Measurements from ENCODE around the gene SYNGR1. TPM values are rescaled to one million over a fixed set of nuclear protein-coding genes. Genes with fewer than 3 reads are reported as not detected.

Gene SYNGR1
- total and polyA plus RNA-seq, 2 of the 8 experiments (the other 6 are each of a cell fraction or from before 2014, with no cell fraction given) = 32.5 to 84.7 TPM

DNA sequence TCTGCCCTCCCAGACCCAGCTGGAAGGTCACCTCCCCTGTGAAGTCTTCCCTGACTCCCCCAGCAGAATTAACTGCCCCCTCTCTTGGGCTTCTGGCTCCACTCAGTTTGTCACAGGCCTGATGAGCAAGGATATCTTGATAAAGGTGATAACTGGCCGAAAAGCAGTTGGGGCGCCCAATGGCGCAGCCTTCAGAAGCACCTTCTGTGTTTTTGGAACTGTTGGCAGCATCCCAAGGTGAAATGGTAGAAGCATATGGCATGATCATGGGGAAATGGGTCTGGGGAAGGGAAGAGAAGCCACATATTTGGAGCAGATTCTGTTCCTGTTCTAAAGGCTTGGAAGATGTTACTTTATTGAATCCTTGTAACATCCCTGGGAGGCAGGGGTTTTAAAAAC lies 47.0 kb downstream of the SYNGR1 start:
- Histone ChIP-seq H3K27me3 (replicated peaks in 1 of 4; ENCODE audit: control insufficient read depth in 3 of 4, extremely low read depth in 1 of 4, insufficient read depth in 3 of 4, low read length in 3 of 4) (no peaks in the 10 kb centered on the region), H2BK15ac (ENCODE audit: low read length) (no peak overlapping the region), H4K20me1 (replicated peaks in 1 of 2; ENCODE audit: control insufficient read depth in 1 of 2, insufficient read depth in 2 of 2, low read length in 2 of 2) (peaks cover 0 to 4% of the 10 kb centered on the region in 2 experiments), H3K79me1 (ENCODE audit: low read depth, low read length) (0 out of 2 replicates have a peak, but pooled peaks cover 2% of the 10 kb centered on the region), H2AFZ (ENCODE audit: low read length) (no peak overlapping the region), H3K36me3 (ENCODE audit: control insufficient read depth in 2 of 4, insufficient read depth in 4 of 4, low read length in 3 of 4) (no peaks in the 10 kb centered on the region), H2BK20ac (ENCODE audit: low read length) (no peak overlapping the region), H3K9ac (replicated peaks in 1 of 4; ENCODE audit: extremely low read depth in 1 of 4, low read depth in 3 of 4, low read length in 3 of 4) (no peak overlapping the region), H3K79me2 (ENCODE audit: control insufficient read depth in 1 of 2, insufficient read depth in 2 of 2, low read length in 2 of 2) (peaks cover 0 to 6% of the 10 kb centered on the region in 2 experiments; a peak in 2 of 4 replicates), H3K18ac (ENCODE audit: extremely low read depth, low read length) (no peak overlapping the region), H3K56ac (replicated peaks; ENCODE audit: insufficient read length, low read depth, low read length) (no peak overlapping the region), H3K27ac (ENCODE audit: low read depth, low read length) (no peak overlapping the region), H2AK5ac (ENCODE audit: low read depth, low read length) (no peak overlapping the region), H3K9me3 (ENCODE audit: insufficient read depth in 2 of 2, low read depth in 1 of 2, low read length in 1 of 2) (no peaks in the 10 kb centered on the region), H4K5ac (ENCODE audit: insufficient read length, low read depth, low read length) (no peak overlapping the region), H3K4me1 (replicated peaks in 1 of 4; ENCODE audit: control insufficient read depth in 3 of 4, insufficient read depth in 4 of 4, low read length in 3 of 4) (peaks cover 0 to 3% (median under 1%) of the 10 kb centered on the region in 4 experiments; a peak in 1 of 7 replicates), H2BK120ac (replicated peaks; ENCODE audit: low read depth, low read length) (no peak overlapping the region), H2BK12ac (ENCODE audit: low read depth, low read length) (no peak overlapping the region), H4K8ac (ENCODE audit: extremely low read depth, insufficient read depth, low read length) (no peak overlapping the region), H3K23ac (ENCODE audit: insufficient read length) (no peak overlapping the region), H3K4me2 (ENCODE audit: insufficient read depth in 1 of 2, low read depth in 2 of 2, low read length in 2 of 2) (no peak overlapping the region), H3K4ac (replicated peaks; ENCODE audit: insufficient read length, low read depth, low read length) (no peak overlapping the region), H3K23me2 (ENCODE audit: low read depth, low read length) (no peaks in the 10 kb centered on the region; the same call in 1 of the 2 replicates), H3K14ac (ENCODE audit: insufficient read length) (no peak overlapping the region), H4K91ac (replicated peaks; ENCODE audit: insufficient read length, low read length) (no peak overlapping the region), H2BK5ac (ENCODE audit: low read depth, low read length) (no peak overlapping the region), H3K4me3 (ENCODE audit: extremely low read depth in 1 of 4, insufficient read depth in 2 of 4, low read depth in 3 of 4, low read length in 4 of 4) (no peak overlapping the region)
- CTCF ChIA-PET (ENCODE audit: partially characterized antibody) = interaction anchor here (1.1 to 3.1 kb wide), 3 partner anchors 7 to 72 kb away, joined by 3 to 14 read pairs (median 3); no protein-coding TSS in a partner anchor
- WGBS, 2 experiments (ENCODE audit: extremely low coverage in 1 of 2, insufficient coverage in 1 of 2, insufficient read length in 1 of 2, insufficient replicate concordance in 2 of 2, low coverage in 1 of 2, low lambda C conversion rate in 2 of 2, missing lambda C conversion rate in 1 of 2) = 94% methylated on average over 3 of the region's 3 CpGs; no CpG with 5 or more reads in 1 of the 2 experiments
- POLR2A ChIA-PET (ENCODE audit: partially characterized antibody) = no interaction called here
- DNase-seq (ENCODE audit: low read depth in 1 of 2, low spot score in 2 of 2) = no peak
- no peak for FAIRE-seq
- no peak for TF ChIP-seq ASH2L (IDR thresholded peaks at IDR 0.05; ENCODE audit: low read length)
- no peak for TF ChIP-seq HDAC6 (IDR thresholded peaks at IDR 0.05; ENCODE audit: low read depth, low read length)
- TF ChIP-seq BCL11A (IDR thresholded peaks at IDR 0.05; ENCODE audit: low read depth in 2 of 2, low read length in 2 of 2) = no peak
- no peak for TF ChIP-seq CEBPB (IDR thresholded peaks at IDR 0.05; ENCODE audit: low read depth, low read length)
- TF ChIP-seq SUZ12 (IDR thresholded peaks at IDR 0.05; ENCODE audit: low read length) = no peak
- no peak for TF ChIP-seq SAP30 (IDR thresholded peaks at IDR 0.05; ENCODE audit: insufficient read depth, insufficient replicate concordance, low read length)
- TF ChIP-seq BACH1 (IDR thresholded peaks at IDR 0.05; ENCODE audit: low read length) = no peak
- TF ChIP-seq CTBP2 (IDR thresholded peaks at IDR 0.05; ENCODE audit: borderline replicate concordance, insufficient read depth, insufficient read length, low read length) = no peak
- TF ChIP-seq EP300 (IDR thresholded peaks at IDR 0.05; ENCODE audit: borderline replicate concordance in 1 of 2, low read depth in 2 of 2, low read length in 2 of 2) = no peak
- TF ChIP-seq TAF7 (optimal IDR thresholded peaks at IDR 0.05; ENCODE audit: borderline replicate concordance, low read depth, low read length) = no peak
- TF ChIP-seq, protein P1, sequence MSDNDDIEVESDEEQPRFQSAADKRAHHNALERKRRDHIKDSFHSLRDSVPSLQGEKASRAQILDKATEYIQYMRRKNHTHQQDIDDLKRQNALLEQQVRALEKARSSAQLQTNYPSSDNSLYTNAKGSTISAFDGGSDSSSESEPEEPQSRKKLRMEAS (IDR thresholded peaks at IDR 0.05) = no peak
- no peak for TF ChIP-seq TAF1 (IDR thresholded peaks at IDR 0.05; ENCODE audit: low read depth, low read length)
- no peak for TF ChIP-seq SIX5 (IDR thresholded peaks at IDR 0.05; ENCODE audit: low read depth, low read length)
- TF ChIP-seq KDM1A (IDR thresholded peaks at IDR 0.05; ENCODE audit: borderline replicate concordance, low read length) = no peak
